GM21717 (cell line): Measurements from ENCODE around the gene GJE1.
"Not testable (repeated sequence)": the region's sequence is repeated elsewhere in the genome, so short reads cannot be mapped to it uniquely, and the experiment has no call there.

Experiments
- ATAC-seq: cut with Tn5 transposase; IDR thresholded peaks from one replicate; pipeline ENCODE4 v1.9.1; 2021; ENCODE audit warnings: mild to moderate bottlenecking, moderate library complexity; ENCODE audit not compliant: unreplicated experiment

The GJE1 gene, protein sequence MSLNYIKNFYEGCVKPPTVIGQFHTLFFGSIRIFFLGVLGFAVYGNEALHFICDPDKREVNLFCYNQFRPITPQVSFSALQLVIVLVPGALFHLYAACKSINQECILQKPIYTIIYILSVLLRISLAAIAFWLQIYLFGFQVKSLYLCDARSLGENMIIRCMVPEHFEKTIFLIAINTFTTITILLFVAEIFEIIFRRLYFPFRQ

DNA sequence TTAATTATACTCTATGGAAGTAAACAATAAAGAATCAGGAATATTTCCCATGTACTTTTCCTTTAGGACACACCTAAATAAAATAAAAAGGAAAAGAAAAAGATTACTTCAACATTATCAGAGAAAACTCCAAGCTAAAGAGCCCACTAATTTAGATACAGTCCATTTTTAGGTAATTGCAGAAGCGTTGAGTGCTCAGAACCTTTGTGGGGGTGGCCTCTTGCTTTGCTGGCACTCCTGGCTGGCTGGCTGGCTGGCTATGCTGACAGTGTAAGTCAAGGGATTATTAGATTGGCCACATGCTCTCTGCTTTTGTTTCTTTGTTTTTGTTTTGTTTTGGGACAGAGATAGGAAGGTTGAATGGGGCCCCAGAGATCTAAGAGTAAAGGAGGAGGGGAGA lies at the start of gene GJE1:
TSS of gene GJE1 (plus strand) at position 301 of the 400 bp plus-strand sequence. CDS start 234 bp downstream, outside the sequence.
- no peak for ATAC-seq

DNA sequence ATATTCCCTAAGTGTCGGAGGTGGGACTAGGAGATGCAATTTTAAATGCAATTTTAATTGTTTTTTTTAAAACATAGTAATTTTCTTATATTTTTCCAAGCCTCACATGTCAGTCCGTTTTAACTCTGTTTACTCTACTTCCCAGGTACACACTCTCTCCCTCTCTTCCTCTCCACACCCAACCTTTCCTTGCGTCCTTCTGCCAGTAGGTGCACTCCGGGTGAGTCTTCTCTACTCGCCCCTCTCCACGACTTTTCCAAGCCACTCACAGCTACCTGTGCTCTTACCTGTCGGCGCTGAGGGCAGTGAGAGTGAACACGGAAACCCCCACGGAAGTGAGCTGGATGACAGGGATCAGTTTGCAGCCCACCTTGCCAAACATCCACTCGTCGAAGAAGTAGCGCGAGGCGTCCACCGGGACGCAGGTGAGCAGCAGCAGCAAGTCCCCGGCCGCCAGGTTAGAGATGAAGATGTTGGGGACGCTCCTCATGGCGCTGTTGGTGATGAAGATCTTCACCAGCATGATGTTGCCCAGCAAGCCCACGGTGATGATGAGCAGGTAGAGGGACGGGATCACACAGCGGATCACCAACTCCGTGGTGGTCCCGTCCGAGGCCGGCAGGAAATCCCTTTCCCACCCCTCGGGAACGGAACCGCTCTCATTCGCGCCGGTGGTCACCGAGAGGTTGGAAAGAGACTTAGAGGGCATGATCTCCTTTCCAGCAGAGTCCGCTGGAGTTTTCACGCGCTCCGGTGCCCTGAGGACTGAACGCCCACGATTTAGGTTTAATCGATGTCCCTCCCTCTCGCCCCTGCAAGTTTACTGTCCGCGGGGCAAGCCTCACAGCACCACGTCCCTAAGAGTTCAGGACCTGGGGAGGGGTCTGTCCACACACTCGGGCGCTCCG lies 44.5 kb upstream of the GJE1 start:
- no peak for ATAC-seq

DNA sequence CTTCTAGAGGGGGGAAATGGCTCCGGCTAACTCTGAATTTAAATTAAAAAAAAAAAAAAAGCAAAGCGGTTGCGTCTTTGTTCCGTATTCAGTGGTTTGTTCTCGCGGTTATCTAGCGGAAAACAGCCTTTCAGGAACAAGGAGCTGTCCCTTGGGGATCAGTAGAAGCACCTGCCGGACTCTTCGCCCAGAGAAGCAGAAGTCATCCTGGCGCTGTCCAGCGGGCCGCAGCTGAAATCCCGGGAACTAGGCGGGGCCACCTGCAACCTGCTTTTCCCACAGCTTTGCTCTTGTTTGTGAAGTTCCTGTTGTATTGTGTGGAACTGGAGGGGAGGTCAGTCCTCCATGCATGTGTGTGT lies 43.9 kb upstream of the GJE1 start:
- ATAC-seq = no peak

DNA sequence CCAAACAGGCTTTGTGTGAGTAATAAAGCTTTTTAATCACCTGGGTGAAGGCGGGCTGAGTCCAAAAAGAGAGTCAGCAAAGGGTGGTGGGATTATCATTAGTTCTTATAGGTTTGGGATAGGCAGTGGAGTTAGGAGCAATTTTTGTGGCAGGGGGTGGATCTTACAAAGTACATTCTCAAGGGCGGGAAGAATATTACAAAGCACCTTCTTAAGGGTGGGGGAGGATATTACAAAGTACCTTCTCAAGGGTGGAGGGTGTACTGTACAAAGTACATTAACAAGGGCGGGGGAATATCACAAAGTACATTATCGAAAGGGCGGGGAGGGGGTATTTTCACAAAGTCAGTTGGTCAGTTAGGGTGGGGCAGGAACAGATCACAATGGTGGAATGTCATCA lies 27.9 kb upstream of the GJE1 start:
- ATAC-seq = not testable (repeated sequence)

DNA sequence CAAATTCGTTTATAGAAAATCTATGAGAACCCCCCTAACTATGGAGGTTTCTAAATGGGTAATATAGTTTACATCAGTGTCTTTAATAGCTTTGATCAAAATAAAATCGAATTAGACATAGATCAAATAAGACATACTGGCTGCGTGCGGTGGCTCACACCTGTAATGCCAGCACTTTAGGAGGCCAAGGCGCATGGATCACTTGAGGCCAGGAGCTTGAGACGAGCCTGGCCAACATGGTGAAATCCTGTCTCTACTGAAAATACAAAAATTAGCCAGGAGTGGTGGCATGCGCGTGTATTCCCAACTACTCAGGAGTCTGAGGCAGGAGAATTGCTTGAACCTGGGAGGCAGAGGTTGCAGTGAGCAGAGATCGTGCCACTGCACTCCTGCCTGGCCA lies 21.9 kb upstream of the GJE1 start:
- not testable (repeated sequence) for ATAC-seq

DNA sequence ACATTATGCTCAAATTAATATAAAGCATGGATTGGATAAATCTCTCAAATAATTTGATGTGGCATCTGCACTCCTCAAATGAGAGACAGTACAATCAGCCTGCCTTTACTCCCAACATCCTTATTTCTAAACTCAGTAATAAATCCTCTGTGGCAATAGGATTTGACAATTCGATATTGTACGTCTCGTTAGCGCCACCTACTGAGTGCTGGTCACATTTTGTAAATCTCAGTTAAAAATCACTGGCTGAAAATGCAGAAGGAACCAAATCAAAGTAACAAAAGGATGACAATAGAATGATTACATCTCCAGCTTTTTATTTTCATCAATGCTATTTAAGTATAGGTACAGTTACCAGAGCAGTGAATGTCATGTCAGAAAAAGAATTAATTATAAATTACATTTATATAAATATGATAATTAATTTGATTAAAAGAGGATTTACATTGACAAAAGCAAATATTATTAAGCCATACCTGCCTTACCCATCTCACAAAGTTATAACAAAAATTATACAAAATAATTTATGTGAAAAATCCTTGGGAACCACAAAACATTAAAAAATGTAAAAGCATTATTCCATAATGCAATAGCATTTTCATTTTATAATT lies 20.2 kb upstream of the GJE1 start:
- peak; percentile 76 for ATAC-seq

DNA sequence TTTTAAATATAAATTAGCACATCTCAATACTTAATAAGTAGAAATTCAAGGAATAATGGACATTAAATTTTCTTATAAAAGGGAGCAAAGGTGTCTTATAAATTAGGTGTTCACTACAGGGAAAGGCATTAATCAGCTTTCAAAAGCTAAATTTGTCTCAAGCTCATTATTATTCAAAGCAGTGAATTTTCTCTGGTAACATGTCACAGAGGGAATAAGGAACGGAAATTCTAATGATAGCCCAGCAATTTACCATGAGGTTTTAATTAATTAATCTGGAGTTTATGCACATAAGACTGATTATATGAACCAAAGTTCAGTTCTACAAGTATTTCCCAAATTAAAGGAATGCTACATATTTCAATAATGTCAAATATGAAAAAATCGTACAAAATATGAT lies 15.4 kb upstream of the GJE1 start:
- no peak for ATAC-seq

DNA sequence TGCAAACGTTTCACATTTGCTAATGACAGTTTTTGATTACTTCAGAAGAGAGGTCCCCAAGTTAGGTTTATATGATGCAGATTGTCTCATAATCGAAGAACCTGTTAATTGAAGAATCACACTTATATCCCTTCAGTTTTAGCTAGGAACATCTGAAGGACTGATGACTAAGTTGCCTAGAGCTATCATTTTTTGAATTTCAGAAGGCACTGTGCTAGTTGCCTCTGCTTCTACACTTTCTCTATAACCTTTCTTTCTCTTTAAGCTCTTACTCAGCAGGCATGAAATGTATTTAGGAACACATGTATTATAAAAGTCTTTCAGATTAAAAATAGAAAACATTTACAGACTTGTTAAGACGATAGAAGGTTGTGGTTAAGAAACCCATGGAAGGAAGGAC lies 14.4 kb upstream of the GJE1 start:
- no peak for ATAC-seq

DNA sequence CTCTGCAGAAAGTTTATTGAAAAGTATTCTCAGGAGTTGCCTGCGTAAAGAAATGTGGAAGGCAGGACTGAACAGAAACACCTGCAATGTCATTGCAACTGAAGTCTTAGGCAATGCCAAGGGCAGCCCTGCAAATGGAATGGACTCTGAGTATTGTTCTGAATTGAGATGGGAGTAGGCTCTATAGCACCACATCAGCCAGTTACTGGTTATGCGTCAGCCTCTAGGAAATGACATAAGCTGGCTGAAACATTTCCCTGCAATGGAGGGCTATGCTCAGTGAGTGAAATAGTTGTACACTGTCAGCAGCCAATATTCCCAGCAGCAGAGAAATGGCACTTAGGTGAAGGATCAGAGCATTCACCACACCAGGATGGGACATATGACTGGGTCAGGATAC lies 13.8 kb upstream of the GJE1 start:
- ATAC-seq = no peak

DNA sequence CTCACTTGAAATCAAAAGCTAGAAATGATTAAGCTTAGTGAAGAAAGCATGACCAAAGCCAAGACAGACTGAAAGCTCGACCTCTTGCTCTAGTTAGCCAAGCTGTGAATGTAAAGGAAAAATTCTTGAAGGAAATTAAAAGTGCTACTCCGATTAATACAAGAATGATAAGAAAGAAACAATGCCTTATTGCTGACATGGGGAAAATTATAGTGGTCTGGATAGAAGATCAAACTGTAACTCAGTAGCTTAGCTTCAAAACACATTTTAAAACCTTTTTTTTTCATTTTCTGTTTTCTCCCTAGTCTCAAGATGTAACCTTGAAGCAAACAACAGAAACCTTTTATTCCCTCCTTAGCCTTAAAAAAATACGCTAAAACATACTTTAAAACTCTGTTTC lies 11.4 kb upstream of the GJE1 start:
- no peak for ATAC-seq

DNA sequence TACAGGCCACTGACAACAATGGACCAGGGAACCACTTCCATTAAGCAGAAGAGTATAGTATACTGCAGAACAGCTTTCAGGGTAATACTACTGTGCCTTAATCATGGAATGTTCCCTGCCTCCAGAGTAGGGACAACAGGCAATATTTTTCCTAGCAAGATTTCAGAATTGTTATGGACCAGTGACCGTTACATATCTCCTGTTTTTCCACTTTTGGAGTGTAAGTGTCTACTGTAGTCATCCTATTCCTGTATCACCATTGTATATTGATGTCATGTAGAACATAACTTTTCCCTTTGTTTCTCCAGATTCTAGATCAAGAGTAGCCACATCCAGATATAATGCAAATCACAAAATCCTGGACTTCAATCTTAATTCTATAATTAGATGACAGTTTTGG lies 1.9 kb upstream of the GJE1 start:
- no peak for ATAC-seq

DNA sequence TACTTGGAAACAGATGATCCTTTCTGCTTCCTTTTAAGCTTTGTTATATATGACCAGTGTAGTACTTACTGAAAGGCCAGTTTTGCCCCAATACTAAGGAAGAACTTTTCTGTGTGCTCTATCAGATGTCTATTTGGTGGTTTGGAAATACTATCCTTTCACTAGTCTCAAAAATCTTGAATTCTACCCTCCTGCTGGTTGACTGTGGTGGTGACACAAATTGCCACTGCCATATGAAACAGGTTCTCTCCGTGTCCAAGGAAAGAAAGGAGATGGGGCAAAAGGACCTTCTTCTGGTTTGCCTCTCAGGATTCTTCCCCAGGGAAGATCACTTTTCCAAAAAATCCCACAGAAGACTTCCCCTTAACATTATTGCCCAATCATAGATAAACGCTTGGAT lies 6.2 kb downstream of the GJE1 start:
- no peak for ATAC-seq

DNA sequence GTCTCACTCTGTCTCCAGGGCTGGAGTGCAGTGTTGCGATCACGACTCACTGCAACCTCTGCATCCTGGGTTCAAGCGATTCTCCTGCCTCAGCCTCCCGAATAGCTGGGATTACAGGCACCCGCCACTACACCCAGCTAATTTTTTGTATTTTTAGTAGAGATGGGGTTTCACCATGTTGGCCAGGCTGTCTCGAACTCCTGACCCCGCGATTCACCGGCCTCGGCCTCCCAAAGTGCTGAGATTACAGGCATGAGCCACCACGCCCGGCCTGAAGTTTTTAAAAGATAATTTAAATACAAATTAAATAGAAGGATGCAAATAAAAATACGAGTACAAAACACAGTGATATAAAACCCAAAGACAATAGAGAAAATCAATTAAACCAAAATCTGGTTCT lies 8.8 kb downstream of the GJE1 start:
- not testable (repeated sequence) for ATAC-seq

DNA sequence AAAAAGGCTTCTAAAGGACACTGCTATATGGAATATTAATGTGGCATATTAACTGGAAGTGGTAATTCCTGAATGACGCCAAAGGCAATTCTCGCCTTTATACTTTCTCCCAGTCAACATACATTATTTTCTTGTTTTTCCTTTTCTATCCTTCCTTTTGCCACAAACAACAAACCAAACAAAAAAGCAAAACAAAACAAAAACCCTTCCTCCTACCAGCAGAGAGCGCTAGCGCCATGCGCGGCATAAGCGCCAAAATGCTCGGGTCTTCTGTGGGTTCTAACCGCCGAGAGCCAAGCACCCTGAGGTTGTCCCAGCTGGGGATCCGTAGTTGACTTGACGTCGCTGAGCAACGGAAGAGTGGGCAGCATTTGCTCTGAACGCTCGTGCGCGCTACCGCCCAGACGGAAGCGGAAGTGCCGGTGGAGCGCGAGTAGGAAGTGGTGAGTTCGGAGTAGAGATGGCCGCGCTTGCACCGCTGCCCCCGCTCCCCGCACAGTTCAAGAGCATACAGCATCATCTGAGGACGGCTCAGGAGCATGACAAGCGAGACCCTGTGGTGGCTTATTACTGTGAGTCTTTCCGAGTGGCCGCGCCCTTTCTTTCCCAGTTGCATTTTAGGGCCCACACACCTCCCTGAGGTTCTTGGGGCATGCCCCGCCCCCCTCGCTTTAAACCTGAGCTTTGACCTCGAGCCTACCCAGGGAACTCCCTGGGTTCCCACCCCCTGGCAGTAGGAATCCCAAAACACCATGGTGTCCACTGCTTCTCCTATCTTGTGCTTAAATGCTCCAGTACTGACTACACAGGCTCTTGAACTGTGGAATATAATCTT lies 14.3 kb downstream of the GJE1 start, which contains the start of the genes NMBR and VTA1:
TSS of gene NMBR (minus strand) at position 295 of the 835 bp plus-strand sequence. CDS start 58,464 bp downstream, outside the sequence.
TSS of gene VTA1 (plus strand) at position 436 of the 835 bp plus-strand sequence. CDS start at position 461, 25 bp downstream.
- ATAC-seq = peak; percentile 99

DNA sequence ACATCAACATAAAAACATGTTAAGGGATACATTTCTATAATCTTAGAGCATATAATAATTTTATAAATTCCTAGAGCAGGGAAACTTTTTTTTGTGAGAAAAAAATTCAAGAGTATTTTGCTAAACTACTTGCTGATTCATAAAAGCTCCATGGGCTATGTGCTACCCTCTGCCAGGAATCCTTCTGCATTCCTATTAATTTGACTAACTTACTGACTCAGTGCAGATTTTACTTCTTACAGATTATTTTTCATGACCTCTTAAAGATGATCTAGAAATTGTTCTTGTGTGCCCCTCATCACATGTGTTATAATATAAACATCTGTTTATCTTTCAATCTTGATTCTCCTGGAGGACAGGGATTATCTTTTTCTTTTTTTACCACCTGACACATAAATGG lies 20.0 kb downstream of the GJE1 start:
- ATAC-seq = no peak

DNA sequence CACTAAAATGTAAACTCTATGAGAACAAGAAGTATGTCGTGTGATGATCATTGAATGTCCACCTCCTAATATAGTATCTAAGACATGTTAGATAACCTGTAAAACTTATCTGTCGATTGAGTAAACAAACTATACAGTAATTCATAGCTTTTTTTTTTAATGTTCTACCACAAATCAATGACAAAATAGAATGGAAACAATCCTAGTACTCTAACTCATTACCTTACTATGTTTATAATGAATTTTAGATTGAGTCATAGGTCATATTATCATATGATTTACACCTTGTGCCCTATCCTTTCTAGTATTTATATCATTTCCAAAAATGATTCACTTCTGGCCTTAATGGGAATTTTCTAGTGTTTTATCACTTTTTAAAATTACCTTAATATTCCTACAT lies 20.5 kb downstream of the GJE1 start:
- ATAC-seq = no peak

DNA sequence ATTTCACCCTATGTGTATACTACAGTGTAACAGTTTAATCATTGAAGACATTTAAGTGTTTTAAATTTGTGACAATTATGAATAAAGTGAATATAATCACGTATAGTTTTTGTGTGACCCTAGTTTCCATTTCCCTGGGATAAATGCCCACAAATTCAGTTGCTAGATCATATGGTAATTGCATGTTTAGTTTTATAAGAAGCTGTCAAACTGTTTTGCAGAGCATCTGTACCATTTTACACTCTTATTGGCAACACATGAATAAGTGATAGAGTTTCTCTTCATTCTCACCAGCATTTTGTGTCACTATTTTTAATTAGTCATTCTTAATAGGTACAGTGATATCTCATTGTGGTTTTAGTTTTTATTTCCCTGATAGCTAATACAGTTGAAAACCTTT lies 21.6 kb downstream of the GJE1 start:
- ATAC-seq = no peak

DNA sequence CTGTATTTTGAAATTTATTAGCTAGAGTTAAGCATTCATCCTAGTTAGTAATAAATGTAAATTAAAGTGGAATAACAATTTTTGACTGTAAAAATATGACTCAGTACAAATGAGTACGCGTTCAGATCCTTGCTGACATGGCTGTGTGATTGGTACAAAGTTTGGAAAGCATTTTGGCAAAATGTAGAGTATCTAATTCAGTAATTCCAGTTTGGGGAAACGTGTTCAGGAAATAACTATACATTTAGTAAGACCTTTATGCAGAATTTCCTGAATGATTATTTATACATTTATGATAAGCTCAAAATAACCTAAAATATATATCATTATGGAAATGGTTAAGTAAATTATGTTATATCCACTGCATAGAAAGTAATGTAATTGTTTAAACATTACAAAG lies 22.4 kb downstream of the GJE1 start:
- no peak for ATAC-seq

DNA sequence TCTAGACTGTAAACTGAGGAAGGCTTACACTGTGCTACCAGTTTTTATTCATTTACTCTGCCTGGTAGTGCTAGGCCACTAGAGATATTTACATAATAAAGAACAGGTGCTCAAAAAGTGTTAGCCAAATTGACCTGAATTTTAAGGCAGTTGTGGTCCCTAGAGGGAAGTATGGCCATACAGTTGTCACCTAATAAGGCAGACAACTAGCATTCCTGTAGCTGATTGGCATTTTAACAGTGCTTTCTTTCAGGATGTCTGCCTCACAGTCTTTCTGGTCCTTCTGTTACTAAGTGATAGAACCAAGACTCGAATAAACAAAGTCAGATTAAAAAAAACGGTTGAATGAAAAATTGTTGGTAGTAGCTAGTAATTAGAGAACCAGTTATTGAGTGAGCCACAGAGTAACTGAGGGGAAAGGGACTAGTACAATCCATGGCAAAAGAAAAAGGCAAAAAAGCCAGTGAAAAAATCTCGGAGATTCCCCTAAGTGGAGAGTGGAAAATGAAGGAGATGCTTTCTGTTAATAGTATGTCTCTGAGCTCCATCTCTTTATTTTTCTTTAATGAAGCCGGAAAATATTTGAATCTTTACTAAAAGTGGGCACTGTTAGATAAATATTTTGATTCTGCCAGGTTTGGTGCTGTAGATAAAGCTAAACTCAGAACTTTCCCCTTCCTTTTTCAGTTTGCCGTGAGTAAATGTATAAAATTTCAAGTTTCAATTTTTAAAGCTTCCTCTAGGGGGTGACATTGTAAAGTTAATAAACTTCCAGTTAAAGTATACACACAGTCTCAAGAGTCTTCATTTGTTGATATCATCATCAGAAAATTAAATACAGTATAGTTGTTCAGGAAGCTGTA lies 23.4 kb downstream of the GJE1 start:
- no peak for ATAC-seq

DNA sequence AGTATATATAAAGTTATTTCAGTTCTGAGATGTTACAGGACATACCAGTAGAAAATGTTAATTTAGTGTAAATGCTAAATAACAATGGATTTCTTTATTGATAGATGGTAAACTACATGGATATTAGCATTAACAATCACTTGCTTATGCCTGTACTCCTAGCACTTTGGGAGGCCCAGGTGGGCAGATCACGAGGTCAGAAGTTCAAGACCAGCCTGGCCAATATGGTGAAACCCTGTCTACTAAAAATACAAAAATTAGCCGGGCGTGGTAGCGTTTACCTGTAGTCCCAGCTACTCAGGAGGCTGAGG lies 24.0 kb downstream of the GJE1 start:
- ATAC-seq = not testable (repeated sequence)
